SK-N-MC (cell line): ENCODE results near the gene NFXL1.

Experiments used
- EZH2 ChIP-seq: fragments of 200-600 bp; sonication (generic); IDR thresholded peaks from one replicate; pipeline ENCODE4 v1.6.1; 2017; ENCODE audit warnings: antibody characterized with exemption
- FOXP2 ChIP-seq: optimal IDR thresholded peaks from 2 replicates; pipeline ENCODE3; 2011; ENCODE audit warnings: mild to moderate bottlenecking, moderate library complexity; ENCODE audit not compliant: insufficient read depth; ENCODE audit errors: extremely low read length, control extremely low read depth
- POLR2AphosphoS5 ChIP-seq: IDR thresholded peaks from 2 replicates; pipeline ENCODE4 v1.6.1; 2012; ENCODE audit warnings: mild to moderate bottlenecking, low read depth, low read length, borderline replicate concordance

DNA sequence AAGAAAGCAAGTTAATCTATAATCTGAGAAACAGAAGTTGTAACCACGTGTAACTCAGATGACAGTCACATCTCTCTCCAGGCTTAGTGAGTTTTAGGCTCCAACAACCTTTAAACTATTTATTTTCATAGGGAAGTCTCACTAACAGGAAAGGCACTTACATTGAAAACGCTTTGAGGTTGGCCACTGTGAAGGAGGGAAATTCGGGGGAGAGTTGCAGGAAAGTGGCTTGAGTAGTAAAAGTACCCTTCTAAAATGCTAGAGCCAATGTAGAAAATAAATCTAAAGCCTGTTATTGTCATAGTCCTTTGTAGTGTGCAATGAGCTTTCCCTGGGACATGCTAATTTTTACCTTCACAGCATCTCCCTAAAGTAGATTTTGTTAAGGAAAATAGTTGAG lies 995 bp upstream of the NFXL1 start:
- TF ChIP-seq POLR2AphosphoS5 (no peak), EZH2 (no peak), FOXP2 (no peak)
